ENCODE measurements around the gene NTM. TPM values are rescaled to one million over a fixed set of nuclear protein-coding genes. Genes with fewer than 3 reads are reported as not detected.
A peak's percentile ranks its signal among the peaks of the same experiment; 100 is the strongest.

Gene NTM
- polyA plus RNA-seq, 1 donor from 2014 or later = 39.4 TPM

DNA sequence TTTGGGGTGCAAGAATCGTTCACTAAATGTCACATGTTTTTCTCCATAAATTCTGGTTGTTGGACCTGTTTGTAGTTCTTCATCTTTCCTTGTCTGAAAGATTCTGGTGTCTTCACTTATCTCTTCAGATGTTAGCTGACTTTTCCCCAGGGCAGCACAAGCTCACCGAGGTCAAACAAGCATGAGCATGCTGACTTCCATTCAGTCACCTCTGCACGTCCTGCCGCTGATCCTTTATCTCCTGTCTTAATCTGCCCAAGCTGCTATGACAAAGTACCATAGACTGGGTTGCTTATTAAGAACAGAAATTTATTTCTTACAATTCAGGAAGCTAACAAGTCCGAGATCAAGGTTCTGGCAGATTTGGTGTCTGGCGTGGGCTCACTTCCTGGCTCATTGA, 800.6 kb downstream of the NTM start:
- H3K79me2 ChIP-seq (replicated peaks; ENCODE audit: insufficient read depth, low read length) = no peaks in the 10 kb centered on the region
- H3K9me2 ChIP-seq (ENCODE audit: insufficient read depth, low read length) = no peaks in the 10 kb centered on the region
- no peak overlapping the region for H3K9ac ChIP-seq (ENCODE audit: low read length)
- no peaks in the 10 kb centered on the region for H3K27me3 ChIP-seq (ENCODE audit: insufficient read depth, low read depth, low read length)
- H3K27ac ChIP-seq (ENCODE audit: low read length) = no peak overlapping the region
- H3K36me3 ChIP-seq (ENCODE audit: insufficient read depth, low read length) = no peaks in the 10 kb centered on the region
- H3F3A ChIP-seq (ENCODE audit: insufficient read depth, low read length, poor library complexity, severe bottlenecking) = no peaks in the 10 kb centered on the region
- H2AFZ ChIP-seq (ENCODE audit: low read depth, low read length) = no peak overlapping the region
- H4K20me1 ChIP-seq (ENCODE audit: insufficient read depth) = no peaks in the 10 kb centered on the region
- no peak overlapping the region for H3K4me3 ChIP-seq (ENCODE audit: low read length)
- no peaks in the 10 kb centered on the region for H3K9me3 ChIP-seq (ENCODE audit: low read length)
- no peak for TF ChIP-seq TAF1 (IDR thresholded peaks at IDR 0.05; ENCODE audit: low read depth)
- TF ChIP-seq RAD21 (conservative IDR thresholded peaks at IDR 0.05) = no peak
- TF ChIP-seq, protein P1, sequence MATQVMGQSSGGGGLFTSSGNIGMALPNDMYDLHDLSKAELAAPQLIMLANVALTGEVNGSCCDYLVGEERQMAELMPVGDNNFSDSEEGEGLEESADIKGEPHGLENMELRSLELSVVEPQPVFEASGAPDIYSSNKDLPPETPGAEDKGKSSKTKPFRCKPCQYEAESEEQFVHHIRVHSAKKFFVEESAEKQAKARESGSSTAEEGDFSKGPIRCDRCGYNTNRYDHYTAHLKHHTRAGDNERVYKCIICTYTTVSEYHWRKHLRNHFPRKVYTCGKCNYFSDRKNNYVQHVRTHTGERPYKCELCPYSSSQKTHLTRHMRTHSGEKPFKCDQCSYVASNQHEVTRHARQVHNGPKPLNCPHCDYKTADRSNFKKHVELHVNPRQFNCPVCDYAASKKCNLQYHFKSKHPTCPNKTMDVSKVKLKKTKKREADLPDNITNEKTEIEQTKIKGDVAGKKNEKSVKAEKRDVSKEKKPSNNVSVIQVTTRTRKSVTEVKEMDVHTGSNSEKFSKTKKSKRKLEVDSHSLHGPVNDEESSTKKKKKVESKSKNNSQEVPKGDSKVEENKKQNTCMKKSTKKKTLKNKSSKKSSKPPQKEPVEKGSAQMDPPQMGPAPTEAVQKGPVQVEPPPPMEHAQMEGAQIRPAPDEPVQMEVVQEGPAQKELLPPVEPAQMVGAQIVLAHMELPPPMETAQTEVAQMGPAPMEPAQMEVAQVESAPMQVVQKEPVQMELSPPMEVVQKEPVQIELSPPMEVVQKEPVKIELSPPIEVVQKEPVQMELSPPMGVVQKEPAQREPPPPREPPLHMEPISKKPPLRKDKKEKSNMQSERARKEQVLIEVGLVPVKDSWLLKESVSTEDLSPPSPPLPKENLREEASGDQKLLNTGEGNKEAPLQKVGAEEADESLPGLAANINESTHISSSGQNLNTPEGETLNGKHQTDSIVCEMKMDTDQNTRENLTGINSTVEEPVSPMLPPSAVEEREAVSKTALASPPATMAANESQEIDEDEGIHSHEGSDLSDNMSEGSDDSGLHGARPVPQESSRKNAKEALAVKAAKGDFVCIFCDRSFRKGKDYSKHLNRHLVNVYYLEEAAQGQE (IDR thresholded peaks at IDR 0.05; ENCODE audit: borderline replicate concordance) = no peak
- no peak for TF ChIP-seq EP300 (conservative IDR thresholded peaks at IDR 0.05; ENCODE audit: poor library complexity, severe bottlenecking)
- no peak for TF ChIP-seq MXI1 (conservative IDR thresholded peaks at IDR 0.05; ENCODE audit: poor library complexity, severe bottlenecking)
- TF ChIP-seq, protein P2, sequence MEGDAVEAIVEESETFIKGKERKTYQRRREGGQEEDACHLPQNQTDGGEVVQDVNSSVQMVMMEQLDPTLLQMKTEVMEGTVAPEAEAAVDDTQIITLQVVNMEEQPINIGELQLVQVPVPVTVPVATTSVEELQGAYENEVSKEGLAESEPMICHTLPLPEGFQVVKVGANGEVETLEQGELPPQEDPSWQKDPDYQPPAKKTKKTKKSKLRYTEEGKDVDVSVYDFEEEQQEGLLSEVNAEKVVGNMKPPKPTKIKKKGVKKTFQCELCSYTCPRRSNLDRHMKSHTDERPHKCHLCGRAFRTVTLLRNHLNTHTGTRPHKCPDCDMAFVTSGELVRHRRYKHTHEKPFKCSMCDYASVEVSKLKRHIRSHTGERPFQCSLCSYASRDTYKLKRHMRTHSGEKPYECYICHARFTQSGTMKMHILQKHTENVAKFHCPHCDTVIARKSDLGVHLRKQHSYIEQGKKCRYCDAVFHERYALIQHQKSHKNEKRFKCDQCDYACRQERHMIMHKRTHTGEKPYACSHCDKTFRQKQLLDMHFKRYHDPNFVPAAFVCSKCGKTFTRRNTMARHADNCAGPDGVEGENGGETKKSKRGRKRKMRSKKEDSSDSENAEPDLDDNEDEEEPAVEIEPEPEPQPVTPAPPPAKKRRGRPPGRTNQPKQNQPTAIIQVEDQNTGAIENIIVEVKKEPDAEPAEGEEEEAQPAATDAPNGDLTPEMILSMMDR (IDR thresholded peaks at IDR 0.05; ENCODE audit: poor library complexity, severe bottlenecking) = no peak
- TF ChIP-seq SMC3 (conservative IDR thresholded peaks at IDR 0.05; ENCODE audit: poor library complexity) = no peak
- TF ChIP-seq POLR2AphosphoS5 (IDR thresholded peaks at IDR 0.05) = no peak
- TF ChIP-seq EZH2 (IDR thresholded peaks at IDR 0.05; ENCODE audit: borderline replicate concordance, insufficient read depth, low read length, poor library complexity, severe bottlenecking) = no peak
- no peak overlapping the region for H3K4me2 ChIP-seq (ENCODE audit: low read length)

DNA sequence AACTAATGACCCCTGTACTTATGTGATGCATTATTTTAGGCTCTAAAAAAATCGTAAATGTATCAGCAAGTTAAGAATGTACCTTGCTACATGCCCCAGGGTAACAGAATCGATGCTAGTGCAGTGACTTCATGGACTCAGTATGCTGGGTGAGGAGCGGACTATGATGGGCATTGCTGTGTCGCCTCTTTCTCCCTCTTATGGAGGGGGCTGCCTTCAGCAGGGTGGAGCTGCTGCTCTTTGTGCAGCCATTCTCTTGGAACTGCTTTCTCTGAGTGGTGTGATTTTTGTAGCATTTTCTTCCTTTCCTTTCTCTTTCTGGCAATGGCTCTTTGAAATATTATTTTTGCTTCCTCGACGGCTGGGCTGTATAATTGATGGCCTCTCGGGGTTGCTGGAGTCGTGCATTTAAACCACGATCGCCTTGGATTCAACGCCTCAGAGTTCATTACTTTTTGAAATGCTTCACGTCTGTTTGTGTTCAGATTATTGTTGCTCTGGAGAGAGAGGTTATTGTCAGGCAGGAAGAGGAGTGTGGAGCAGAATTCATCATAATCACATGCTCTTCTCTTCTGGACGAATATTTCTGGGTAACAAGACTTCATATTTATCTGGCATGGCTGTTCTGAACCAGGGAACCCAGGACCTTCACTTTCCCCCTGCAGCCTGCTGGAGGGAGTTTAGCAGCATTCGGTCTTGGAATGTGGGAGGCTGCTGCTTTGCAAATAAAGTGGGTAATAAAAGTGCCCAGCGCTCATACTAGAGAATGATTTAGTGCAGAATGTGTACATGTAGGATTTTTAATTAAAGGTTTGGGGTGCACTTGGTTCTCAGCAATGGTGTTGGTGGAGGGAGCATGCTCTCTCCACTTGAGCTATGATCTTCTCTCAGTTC, 804.2 kb downstream of the NTM start:
- Histone ChIP-seq H4K20me1 (ENCODE audit: insufficient read depth) (no peaks in the 10 kb centered on the region), H3K27ac (ENCODE audit: low read length) (peak overlapping the region; percentile 26), H3K36me3 (ENCODE audit: insufficient read depth, low read length) (no peaks in the 10 kb centered on the region), H3F3A (ENCODE audit: insufficient read depth, low read length, poor library complexity, severe bottlenecking) (no peaks in the 10 kb centered on the region), H3K27me3 (ENCODE audit: insufficient read depth, low read depth, low read length) (no peaks in the 10 kb centered on the region), H3K79me2 (replicated peaks; ENCODE audit: insufficient read depth, low read length) (no peaks in the 10 kb centered on the region), H3K4me2 (ENCODE audit: low read length) (no peak overlapping the region), H3K9me2 (ENCODE audit: insufficient read depth, low read length) (no peaks in the 10 kb centered on the region), H3K9ac (ENCODE audit: low read length) (no peak overlapping the region), H3K4me3 (ENCODE audit: low read length) (peak overlapping the region; percentile 13), H3K9me3 (ENCODE audit: low read length) (no peaks in the 10 kb centered on the region), H2AFZ (ENCODE audit: low read depth, low read length) (no peak overlapping the region)
- TF ChIP-seq SMC3 (conservative IDR thresholded peaks at IDR 0.05; ENCODE audit: poor library complexity) = no peak
- TF ChIP-seq EZH2 (IDR thresholded peaks at IDR 0.05; ENCODE audit: borderline replicate concordance, insufficient read depth, low read length, poor library complexity, severe bottlenecking) = no peak
- peak; percentile 25 for TF ChIP-seq POLR2AphosphoS5 (IDR thresholded peaks at IDR 0.05)
- no peak for TF ChIP-seq EP300 (conservative IDR thresholded peaks at IDR 0.05; ENCODE audit: poor library complexity, severe bottlenecking)
- TF ChIP-seq MXI1 (conservative IDR thresholded peaks at IDR 0.05; ENCODE audit: poor library complexity, severe bottlenecking) = no peak

Measured in neural cell (in vitro differentiated cells).